SU-DHL-6 (cell line): ENCODE results near the gene CMKLR1.

Experiments
- H2AFZ ChIP-seq: fragments of 200-600 bp; sonication (generic); 2 replicates; pipeline ENCODE4 v1.6.1; 2014; ENCODE audit warnings: low read depth, mild to moderate bottlenecking, moderate library complexity, mixed read lengths, antibody characterized with exemption, low read length; ENCODE audit not compliant: severe bottlenecking
- H3F3A ChIP-seq: fragments of 200-600 bp; shearing (Covaris generic); 2 replicates; pipeline ENCODE4 v1.6.0; 2016; ENCODE audit warnings: antibody characterized with exemption, mild to moderate bottlenecking; ENCODE audit not compliant: insufficient read depth
- H3K27ac ChIP-seq: fragments of 200-600 bp; sonication (generic); 2 replicates; pipeline ENCODE4 v1.5.1; 2016; ENCODE audit warnings: low read depth, mild to moderate bottlenecking, low read length, moderate library complexity, mixed read lengths
- H3K27me3 ChIP-seq: fragments of 200-600 bp; sonication (generic), shearing (Covaris generic); 2 replicates; pipeline ENCODE4 v1.6.0; 2014; ENCODE audit warnings: mild to moderate bottlenecking, low read length
- H3K36me3 ChIP-seq: fragments of 200-600 bp; sonication (generic); 2 replicates; pipeline ENCODE4 v1.6.1; 2014; ENCODE audit warnings: mild to moderate bottlenecking, low read length, mixed read lengths
- H3K4me2 ChIP-seq: fragments of 300-600, 200-600 bp; shearing (Covaris generic), sonication (generic); 2 replicates; pipeline ENCODE4 v1.6.0; 2014; ENCODE audit warnings: low read length, low read depth, mild to moderate bottlenecking; ENCODE audit not compliant: poor library complexity, severe bottlenecking
- H3K4me3 ChIP-seq: fragments of 200-600 bp; sonication (generic); 2 replicates; pipeline ENCODE4 v1.5.1; 2014; ENCODE audit warnings: antibody characterized with exemption, low read length, mild to moderate bottlenecking, mixed read lengths; ENCODE audit not compliant: insufficient read depth, poor library complexity, severe bottlenecking
- H3K79me2 ChIP-seq: fragments of 200-600 bp; sonication (generic); 2 replicates; pipeline ENCODE4 v1.6.1; 2014; ENCODE audit warnings: mild to moderate bottlenecking, low read length, moderate library complexity; ENCODE audit not compliant: insufficient read depth
- H3K9ac ChIP-seq: fragments of 200-600 bp; sonication (generic); 2 replicates; pipeline ENCODE4 v1.7.0; 2014; ENCODE audit warnings: mild to moderate bottlenecking, low read length
- H3K9me2 ChIP-seq: fragments of 200-600 bp; sonication (generic); replicated peaks from 2 replicates; pipeline ENCODE4 v1.6.1; 2014; ENCODE audit warnings: low read length; ENCODE audit not compliant: insufficient read depth
- H3K9me3 ChIP-seq: fragments of 200-600 bp; sonication (generic); 2 replicates; pipeline ENCODE4 v1.6.1; 2014; ENCODE audit warnings: low read length, mixed read lengths; ENCODE audit not compliant: insufficient read depth
- H4K20me1 ChIP-seq: fragments of 200-600 bp; sonication (generic); 2 replicates; pipeline ENCODE4 v1.6.1; 2014; ENCODE audit warnings: low read depth, mild to moderate bottlenecking, antibody characterized with exemption, low read length, moderate library complexity, mixed read lengths
- EZH2phosphoT487 ChIP-seq: fragments of 200-600 bp; sonication (generic), shearing (Covaris generic); conservative IDR thresholded peaks from 2 replicates; pipeline ENCODE4 v1.6.1; 2018; ENCODE audit warnings: mild to moderate bottlenecking, antibody characterized with exemption, low read length, moderate library complexity, mixed read lengths
- TF ChIP-seq, protein P1 (sequence below): fragments of 200-600 bp; sonication (generic); IDR thresholded peaks from one replicate; pipeline ENCODE4 v1.5.1; 2017; ENCODE audit warnings: antibody characterized with exemption, mild to moderate bottlenecking, low read length, moderate library complexity; ENCODE audit not compliant: insufficient read depth, poor library complexity, severe bottlenecking

CMKLR1 gene

DNA sequence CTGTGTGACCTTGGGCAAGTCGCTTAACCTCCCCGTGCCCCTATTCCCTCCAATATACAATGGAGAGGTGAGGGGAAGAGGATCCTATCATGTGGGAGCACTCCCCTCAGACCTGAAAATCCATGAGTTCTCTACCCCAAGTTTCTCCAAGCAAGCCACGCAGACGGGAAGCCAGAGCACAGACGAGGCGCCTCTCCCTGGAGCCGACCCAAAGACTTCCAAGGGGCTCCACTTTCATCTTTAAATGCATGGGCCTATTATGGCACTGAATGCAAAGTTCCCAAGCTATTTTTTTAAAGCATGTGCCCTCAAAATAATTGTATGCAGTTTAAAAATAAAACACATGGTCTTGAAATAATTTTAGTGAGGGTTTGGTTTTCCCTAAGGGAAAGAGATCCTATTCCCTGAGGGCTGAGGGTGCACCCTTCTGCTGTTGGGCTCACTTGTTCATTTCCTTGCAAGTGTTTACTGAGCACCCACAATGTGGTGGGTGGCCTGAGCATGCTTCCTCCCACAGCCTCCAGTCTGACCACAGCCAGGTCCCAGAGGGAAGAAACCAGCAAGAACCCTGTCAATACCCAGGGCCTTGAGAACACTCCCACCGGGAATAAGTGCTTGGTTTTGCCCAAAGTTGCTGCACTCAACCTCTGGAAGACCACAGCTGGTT lies 14.6 kb downstream of the CMKLR1 start:
- H3F3A ChIP-seq: no peaks in the 10 kb centered on the region
- H3K27me3 ChIP-seq: no peaks in the 10 kb centered on the region
- H2AFZ ChIP-seq: no peak overlapping the region
- H3K79me2 ChIP-seq: no peaks in the 10 kb centered on the region
- no peaks in the 10 kb centered on the region for H4K20me1 ChIP-seq
- no peak overlapping the region for H3K27ac ChIP-seq
- no peak overlapping the region for H3K4me3 ChIP-seq
- no peak overlapping the region for H3K4me2 ChIP-seq
- no peak overlapping the region for H3K9ac ChIP-seq
- no peaks in the 10 kb centered on the region for H3K9me2 ChIP-seq
- no peaks in the 10 kb centered on the region for H3K36me3 ChIP-seq
- TF ChIP-seq EZH2phosphoT487: no peak
- TF ChIP-seq, protein P1, sequence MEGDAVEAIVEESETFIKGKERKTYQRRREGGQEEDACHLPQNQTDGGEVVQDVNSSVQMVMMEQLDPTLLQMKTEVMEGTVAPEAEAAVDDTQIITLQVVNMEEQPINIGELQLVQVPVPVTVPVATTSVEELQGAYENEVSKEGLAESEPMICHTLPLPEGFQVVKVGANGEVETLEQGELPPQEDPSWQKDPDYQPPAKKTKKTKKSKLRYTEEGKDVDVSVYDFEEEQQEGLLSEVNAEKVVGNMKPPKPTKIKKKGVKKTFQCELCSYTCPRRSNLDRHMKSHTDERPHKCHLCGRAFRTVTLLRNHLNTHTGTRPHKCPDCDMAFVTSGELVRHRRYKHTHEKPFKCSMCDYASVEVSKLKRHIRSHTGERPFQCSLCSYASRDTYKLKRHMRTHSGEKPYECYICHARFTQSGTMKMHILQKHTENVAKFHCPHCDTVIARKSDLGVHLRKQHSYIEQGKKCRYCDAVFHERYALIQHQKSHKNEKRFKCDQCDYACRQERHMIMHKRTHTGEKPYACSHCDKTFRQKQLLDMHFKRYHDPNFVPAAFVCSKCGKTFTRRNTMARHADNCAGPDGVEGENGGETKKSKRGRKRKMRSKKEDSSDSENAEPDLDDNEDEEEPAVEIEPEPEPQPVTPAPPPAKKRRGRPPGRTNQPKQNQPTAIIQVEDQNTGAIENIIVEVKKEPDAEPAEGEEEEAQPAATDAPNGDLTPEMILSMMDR: no peak
- H3K9me3 ChIP-seq: no peaks in the 10 kb centered on the region

DNA sequence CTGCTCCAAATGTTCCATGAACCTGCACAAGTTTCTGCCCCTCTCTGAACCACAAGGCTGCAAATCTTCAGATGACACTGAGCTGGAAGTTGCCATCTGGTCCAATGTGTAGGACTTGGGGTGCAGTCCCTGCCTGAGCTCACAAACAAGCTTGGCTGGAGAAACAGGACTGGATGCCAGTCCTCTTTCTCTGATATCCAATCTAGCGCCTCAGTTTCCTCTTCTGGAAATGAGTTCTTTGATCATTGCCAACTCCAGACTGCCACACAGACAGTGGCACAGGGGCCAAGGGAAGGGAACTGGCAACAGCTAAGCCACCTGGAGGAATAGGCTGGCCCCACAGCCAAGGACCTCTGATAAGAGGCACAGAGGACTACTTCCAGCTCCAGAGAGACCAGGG lies 15.5 kb downstream of the CMKLR1 start:
- Histone ChIP-seq H2AFZ (no peak overlapping the region), H3K9me2 (no peaks in the 10 kb centered on the region), H3K27ac (no peak overlapping the region), H4K20me1 (no peaks in the 10 kb centered on the region), H3K79me2 (no peaks in the 10 kb centered on the region), H3K9ac (no peak overlapping the region), H3K36me3 (no peaks in the 10 kb centered on the region), H3F3A (no peaks in the 10 kb centered on the region), H3K27me3 (no peaks in the 10 kb centered on the region), H3K4me3 (no peak overlapping the region), H3K4me2 (no peak overlapping the region), H3K9me3 (no peaks in the 10 kb centered on the region)
- TF ChIP-seq, protein P1: no peak
- TF ChIP-seq EZH2phosphoT487: no peak

DNA sequence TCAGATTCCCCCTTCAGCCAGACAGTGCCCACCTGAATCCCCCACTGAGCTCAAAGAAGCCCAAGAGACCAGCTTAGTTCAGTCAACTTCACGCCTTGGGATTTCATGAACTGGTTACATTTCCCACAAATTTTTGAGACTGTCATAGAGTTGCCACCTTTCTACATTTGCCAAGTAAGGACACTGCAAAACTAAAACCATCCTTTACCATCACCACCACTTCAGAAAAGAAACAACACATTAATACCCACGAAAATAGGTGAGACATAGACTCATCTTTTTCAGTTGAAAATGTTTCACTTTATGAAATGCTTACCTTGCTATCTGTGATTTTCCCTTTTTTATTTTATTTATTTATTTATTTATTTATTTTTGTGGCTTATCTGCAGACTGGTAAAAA lies 16.1 kb downstream of the CMKLR1 start:
- no peaks in the 10 kb centered on the region for H4K20me1 ChIP-seq
- H3K27me3 ChIP-seq: no peaks in the 10 kb centered on the region
- H3F3A ChIP-seq: no peaks in the 10 kb centered on the region
- no peak overlapping the region for H3K27ac ChIP-seq
- TF ChIP-seq, protein P1: no peak
- TF ChIP-seq EZH2phosphoT487: no peak
- no peak overlapping the region for H3K4me2 ChIP-seq
- H3K9me2 ChIP-seq: no peaks in the 10 kb centered on the region
- H3K79me2 ChIP-seq: no peaks in the 10 kb centered on the region
- H3K9ac ChIP-seq: no peak overlapping the region
- no peak overlapping the region for H2AFZ ChIP-seq
- no peaks in the 10 kb centered on the region for H3K36me3 ChIP-seq
- no peaks in the 10 kb centered on the region for H3K9me3 ChIP-seq
- H3K4me3 ChIP-seq: no peak overlapping the region
